ENCODE results near the gene GPR155.
"Not testable (repeated sequence)": the region's sequence is repeated elsewhere in the genome, so short reads cannot be mapped to it uniquely, and the experiment has no call there.

Gene GPR155

DNA sequence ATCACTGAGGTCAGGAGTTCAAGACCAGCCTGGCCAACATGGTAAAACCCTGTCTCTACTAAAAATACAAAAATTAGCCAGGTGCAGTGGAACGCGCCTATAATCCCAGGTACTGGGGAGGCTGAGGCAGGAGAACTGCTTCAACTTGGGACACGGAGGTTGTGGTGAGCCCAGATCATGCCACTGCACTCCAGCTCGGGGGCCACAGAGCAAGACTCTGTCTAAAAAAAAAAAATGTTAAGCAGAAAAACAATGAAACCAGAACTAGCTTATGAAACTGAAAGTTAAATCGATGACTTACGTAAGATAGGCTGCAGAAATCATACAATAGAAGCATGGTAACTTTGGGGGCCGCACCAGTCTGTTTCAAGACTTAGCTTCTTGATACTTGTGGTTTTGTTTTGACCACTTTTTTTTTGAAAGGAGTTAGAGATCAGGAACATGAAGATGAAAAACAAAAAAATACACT, 6.2 kb upstream of the GPR155 start:
- DNase-seq (ENCODE audit: low read depth), result peak; percentile 91
- no peak for TF ChIP-seq CTCF (IDR thresholded peaks at IDR 0.05; ENCODE audit: low read depth, low read length, missing control alignments)
- H3K4me3 ChIP-seq (ENCODE audit: low read depth, low read length), result no peak overlapping the region; the same call in 1 of the 2 replicates

GRCh38 chr2:174491947-174492346, 5.1 kb upstream of the GPR155 start:
- H3K4me3 ChIP-seq (ENCODE audit: low read depth, low read length), result no peak overlapping the region
- no peak for DNase-seq (ENCODE audit: low read depth)
- no peak for TF ChIP-seq CTCF (IDR thresholded peaks at IDR 0.05; ENCODE audit: low read depth, low read length, missing control alignments)

- no peak for DNase-seq (ENCODE audit: low read depth)
- no peak for TF ChIP-seq CTCF (IDR thresholded peaks at IDR 0.05; ENCODE audit: low read depth, low read length, missing control alignments)
- no peak overlapping the region for H3K4me3 ChIP-seq (ENCODE audit: low read depth, low read length)
These were observed 3.2 kb upstream of the GPR155 start for GRCh38 chr2:174490051-174490450.

DNA sequence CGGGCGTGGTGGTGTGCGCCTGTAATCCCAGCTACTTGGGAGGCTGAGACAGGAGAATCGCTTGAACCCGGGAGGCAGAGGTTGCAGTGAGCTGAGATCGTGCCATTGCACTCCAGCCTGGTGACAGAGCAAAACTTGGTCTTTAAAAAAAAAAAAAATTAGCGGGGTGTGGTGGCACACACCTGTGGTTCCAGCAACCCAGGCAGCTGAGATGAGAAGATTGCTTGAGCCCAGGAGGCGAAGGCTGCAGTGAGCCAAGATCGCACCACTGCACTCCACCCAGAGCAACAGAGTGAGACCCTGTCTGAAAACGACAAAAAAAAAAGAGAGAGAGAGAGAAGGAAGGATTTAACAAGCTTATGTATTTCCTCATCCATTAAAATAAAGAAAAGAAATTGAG, 2.7 kb upstream of the GPR155 start:
- H3K4me3 ChIP-seq (ENCODE audit: low read depth, low read length); DNase-seq (ENCODE audit: low read depth): not testable (repeated sequence)

DNA sequence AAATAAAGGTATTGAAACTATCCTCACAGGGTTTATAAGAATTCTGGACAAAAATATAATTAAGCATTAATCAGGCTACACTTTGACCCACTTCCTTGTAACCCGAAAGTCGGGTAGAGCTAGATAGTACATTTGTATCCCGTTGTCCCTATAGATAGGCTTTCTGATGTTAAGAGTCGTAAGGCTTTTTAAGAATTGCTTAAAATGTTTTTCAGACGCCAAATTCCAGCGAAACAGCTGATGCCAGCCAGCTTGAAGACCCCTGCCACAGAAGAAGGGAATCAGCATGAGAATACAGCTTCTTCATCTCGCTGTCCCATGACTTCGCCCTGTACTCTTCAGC, 962 bp upstream of the GPR155 start:
- H3K4me3 ChIP-seq (ENCODE audit: low read depth, low read length), result peak overlapping the region; percentile 83; the same call in 1 of the 2 replicates
- DNase-seq (ENCODE audit: low read depth), result no peak
- TF ChIP-seq CTCF (IDR thresholded peaks at IDR 0.05; ENCODE audit: low read depth, low read length, missing control alignments), result no peak

- no peak for TF ChIP-seq CTCF (IDR thresholded peaks at IDR 0.05; ENCODE audit: low read depth, low read length, missing control alignments)
- H3K4me3 ChIP-seq (ENCODE audit: low read depth, low read length), result peak overlapping the region; percentile 95
- DNase-seq (ENCODE audit: low read depth), result peak; percentile 93
These were observed 435 bp upstream of the GPR155 start for GRCh38 chr2:174487108-174487819.

DNA sequence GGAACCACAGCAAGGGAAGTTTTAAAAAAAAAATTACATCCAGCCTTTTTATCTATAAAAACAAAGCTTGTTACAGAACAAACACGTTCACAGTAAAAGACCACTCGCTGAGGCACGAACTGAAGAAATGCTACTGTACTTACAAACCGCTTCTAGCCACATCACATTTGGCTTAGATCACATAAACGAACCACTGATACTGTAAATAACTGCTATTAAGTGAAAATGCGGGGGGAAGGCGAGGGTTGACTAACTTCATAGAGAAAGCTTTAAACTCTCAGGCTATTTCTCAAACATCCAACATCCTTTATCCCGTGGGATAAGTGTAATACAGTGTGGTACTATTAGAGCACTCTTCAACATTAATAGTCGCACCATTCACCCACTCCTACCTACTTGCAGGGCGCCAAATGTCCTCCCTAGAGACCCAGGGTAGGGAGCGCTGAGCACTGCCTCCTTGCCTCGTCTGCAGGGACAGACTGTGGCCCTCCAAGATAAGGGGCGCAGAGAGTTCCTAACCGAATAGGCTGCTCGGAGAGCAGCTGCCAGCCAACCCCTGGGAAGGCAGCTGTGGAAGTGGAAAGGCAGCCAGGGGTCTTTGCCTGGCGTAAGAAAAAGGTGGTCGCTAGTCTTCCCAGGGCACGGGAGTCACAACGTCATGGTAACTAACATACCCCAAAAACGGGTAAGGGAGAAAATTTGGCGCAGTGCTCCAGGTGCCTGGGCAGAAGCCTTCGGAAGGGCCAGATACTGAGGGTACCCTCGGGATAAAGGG, 854 bp downstream of the GPR155 start:
- no peak for DNase-seq (ENCODE audit: low read depth)

DNA sequence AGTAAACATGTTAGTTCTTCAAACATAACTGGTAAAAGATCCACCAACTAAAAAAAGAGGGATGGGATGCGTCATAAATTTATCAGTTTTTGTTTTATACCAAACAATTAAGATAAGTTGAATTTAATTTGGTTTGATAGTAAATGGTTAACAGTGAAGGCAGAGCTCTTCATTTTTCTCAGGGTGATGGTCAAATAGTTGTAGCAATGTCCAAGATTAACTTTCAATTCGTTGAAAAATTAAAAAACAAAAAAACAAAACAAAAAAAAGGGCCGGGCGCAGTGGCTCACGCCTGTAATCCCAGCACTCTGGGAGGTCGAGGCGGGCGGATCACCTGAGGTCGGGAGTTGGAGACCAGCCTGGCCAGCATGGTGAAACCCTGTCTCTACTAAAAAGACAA, 1.8 kb downstream of the GPR155 start:
- DNase-seq (ENCODE audit: low read depth); H3K4me3 ChIP-seq (ENCODE audit: low read depth, low read length): not testable (repeated sequence)

More for the DNA sequence above, 854 bp downstream of the GPR155 start:
- TF ChIP-seq CTCF (IDR thresholded peaks at IDR 0.05; ENCODE audit: low read depth, low read length, missing control alignments), result no peak
- H3K4me3 ChIP-seq (ENCODE audit: low read depth, low read length), result peak overlapping the region; percentile 95
